ENCODE data around the gene ZXDC.

- TF ChIP-seq POLR2A (IDR thresholded peaks at IDR 0.05; ENCODE audit: low read depth, low read length): no peak
- no peak for TF ChIP-seq POLR2AphosphoS5 (IDR thresholded peaks at IDR 0.05; ENCODE audit: low read depth, low read length)
These were observed 936 bp downstream of the ZXDC start for GRCh38 chr3:126474498-126475412.

Data from GM12892 (cell line).